ENCODE measurements around the gene STK32C.
"Not testable (repeated sequence)": the region's sequence is repeated elsewhere in the genome, so short reads cannot be mapped to it uniquely, and the experiment has no call there.

The STK32C gene

DNA sequence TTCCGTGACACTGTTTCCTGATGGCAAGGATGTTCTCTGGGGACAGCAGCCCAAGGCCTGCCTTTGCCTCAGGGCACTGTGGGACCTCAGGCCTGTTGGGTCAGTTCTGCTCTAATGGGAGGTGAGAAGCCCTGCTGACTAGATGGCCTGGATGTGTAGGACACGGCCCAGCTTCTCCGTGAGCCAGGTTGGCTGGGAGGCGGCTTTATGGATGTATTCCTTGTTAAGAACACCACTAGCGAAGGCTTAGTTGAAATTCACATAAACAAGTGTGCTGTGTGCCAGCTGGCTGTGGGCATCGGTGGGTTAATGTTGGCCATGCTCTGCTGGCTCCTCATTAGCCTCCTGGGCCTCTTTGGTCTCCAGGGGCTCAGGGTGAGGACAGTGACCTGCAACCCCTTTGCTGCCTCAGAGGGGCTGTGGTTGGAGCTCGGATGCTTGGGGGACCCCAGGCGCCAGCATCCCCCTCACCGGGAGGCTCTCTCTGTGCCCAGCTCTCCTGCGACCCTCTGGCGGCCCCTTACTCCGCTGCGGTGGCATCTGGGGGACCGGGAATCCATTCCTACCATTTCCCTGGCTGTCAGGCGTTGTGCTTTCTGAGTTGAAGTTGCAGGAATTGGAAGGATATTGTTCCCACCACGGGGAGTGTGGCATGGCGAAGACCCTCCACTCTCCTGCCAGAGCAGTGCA lies 143.8 kb downstream of the STK32C start:
- DNase-seq: no peak

DNA sequence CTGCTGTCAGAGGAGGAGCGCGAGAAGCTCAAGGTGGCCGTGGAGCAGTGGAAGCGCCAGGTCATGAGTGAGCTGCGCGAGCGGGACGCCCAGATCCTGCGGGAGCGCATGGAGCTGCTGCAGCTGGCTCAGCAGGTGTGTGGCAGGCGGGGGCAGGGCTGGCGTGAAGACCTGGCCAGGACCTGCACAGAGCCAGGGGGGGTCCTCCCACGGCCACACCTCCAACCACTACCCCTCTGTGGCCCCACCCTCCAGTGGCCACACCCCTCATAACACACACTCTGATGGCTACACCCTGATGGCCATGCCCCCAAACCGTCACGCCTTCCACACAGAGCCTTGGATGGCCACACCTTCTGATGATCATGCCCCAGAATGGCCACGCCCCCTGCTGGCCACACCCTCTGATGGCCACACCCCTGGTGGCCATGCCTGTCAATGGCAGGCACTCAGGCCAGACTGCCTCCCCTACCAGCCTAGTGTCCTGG lies 144.4 kb downstream of the STK32C start:
- DNase-seq: no peak

DNA sequence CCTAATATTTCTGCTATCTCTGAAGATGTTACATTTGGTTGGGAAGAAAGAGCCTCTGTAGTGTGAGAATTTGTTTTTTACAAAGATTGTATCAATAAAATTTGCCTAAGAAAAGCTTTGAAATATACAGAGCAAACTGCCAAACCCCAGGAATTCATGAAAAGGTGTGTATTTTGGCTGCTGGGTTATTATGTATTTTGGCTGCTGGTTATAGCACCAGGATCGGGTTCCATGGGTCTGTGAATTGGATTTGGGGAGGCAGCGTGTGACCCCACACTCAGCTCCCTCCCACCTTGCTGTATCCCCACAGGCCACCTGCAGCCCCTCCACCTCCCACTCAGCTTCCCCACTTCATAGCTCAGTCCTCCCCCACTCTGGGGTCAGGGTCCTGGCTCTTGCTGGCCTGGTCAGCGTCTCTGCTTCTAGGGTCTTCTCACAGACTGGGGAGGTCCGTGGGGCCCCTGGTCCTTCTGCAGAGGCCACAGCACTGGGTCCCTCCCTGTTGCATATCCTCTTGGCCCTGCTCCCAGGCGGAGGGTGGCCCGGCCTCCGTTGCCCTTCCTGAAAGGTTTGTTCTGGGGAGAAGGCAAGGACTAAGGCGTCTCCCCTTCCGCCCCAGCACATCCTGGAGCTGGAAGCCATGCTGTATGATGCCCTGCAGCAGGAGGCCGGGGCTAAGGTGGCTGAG lies 145.0 kb downstream of the STK32C start:
- no peak for DNase-seq

DNA sequence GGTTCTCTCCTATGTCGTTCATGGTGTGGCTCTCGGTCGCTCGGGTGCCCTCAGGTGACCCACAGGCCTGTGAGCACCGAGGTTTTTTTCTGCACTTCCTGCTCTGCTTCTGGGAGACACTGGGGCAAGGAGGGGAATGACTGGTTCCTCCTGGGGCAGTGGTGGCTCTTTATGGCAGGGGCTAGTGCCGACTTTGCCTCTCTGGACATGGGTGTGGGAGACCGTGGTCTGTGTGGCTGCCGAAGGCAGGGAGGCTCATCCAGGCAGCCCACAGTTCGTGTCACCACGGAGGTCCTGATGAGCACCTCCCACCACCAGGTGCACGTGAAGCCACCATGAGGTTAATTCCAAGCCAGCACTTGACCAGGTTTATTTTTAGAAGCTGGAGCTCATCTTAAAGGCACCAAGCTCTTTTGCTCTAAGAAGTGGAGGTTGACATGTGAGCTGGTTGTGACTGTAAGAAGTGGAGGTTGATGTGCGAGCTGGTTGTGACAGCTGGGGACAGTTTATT lies 145.7 kb downstream of the STK32C start:
- no peak for DNase-seq

DNA sequence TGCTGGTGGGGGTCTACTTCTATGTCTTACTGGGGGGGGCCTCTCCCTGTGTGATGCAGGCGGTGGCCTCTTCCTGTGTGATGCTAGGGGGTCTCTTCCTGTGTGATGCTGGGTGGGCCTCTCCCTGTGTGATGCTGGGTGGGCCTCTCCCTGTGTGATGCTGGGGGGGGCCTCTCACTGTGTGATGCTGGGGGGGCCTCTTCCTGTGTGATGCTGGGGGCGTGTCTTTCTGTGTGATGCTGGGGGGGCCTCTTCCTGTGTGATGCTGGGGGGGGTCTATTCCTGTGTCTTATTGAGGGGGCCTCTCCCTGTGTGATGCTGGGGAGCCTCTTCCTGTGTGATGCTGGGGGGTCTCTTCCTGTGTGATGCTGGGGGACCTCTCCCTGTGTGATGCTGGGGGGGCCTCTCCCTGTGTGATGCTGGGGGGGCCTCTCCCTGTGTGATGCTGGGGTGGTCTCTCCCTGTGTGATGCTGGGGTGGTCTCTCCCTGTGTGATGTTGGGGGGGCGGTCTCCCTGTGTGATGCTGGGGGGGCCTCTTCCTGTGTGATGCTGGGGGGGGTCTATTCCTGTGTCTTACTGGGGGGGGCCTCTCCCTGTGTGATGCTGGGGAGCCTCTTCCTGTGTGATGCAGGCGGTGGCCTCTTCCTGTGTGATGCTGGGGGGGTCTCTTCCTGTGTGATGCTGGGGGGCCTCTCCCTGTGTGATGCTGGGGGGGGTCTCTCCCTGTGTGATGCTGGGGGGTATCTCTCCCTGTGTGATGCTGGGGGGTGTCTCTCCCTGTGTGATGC lies 146.7 kb downstream of the STK32C start:
- not testable (repeated sequence) for DNase-seq

DNA sequence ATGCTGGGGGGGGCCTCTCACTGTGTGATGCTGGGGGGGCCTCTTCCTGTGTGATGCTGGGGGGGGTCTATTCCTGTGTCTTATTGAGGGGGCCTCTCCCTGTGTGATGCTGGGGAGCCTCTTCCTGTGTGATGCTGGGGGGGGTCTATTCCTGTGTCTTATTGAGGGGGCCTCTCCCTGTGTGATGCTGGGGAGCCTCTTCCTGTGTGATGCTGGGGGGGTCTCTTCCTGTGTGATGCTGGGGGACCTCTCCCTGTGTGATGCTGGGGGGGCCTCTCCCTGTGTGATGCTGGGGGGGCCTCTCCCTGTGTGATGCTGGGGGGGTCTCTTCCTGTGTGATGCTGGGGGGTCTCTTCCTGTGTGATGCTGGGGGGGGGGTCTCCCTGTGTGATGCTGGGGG lies 147.5 kb downstream of the STK32C start:
- DNase-seq: not testable (repeated sequence)

DNA sequence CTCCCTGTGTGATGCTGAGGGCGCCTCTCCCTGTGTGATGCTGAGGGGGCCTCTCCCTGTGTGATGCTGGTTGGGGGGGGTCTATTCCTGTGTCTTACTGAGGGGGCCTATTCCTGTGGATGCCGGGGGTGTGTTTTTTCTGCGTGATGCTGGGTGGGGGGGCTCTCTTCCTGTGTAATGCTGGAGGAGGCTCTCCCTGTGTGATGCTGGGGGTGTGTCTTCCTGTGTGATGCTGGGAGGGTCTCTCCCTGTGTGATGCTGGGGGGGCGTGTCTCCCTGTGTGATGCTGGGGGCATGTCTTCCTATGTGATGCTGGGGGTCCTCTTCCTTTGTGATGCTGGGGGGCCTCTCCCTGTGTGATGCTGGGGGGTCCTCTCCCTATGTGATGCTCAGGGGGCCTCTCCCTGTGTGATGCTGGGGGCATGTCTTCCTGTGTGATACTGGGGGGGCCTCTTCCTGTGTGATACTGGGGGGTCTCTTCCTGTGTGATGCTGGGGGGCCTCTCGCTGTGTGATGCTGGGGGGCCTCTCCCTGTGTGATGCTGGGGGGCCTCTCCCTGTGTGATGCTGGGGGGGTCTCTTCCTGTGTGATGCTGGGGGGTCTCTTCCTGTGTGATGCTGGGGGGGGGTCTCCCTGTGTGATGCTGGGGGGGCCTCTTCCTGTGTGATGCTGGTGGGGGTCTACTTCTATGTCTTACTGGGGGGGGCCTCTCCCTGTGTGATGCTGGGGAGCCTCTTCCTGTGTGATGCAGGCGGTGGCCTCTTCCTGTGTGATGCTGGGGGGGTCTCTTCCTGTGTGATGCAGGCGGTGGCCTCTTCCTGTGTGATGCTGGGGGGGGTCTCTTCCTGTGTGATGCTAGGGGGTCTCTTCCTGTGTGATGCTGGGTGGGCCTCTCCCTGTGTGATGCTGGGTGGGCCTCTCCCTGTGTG lies 148.2 kb downstream of the STK32C start:
- not testable (repeated sequence) for DNase-seq

DNA sequence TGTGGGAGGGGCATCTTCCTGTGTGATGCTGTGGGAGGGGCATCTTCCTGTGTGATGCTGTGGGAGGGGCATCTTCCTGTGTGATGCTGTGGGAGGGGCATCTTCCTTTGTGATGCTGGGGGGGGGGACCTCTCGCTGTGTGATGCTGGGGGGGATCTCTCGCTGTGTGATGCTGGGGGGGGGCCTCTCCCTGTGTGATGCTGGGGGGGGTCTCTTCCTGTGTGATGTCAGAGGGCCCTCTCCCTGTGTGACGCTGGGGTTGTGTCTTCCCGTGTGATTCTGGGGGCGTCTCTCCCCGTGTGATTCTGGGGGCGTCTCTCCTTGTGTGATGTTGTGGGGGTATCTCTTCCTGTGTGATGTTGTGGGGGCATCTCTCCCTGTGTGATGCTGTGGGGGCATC lies 148.9 kb downstream of the STK32C start:
- no peak for DNase-seq

DNA sequence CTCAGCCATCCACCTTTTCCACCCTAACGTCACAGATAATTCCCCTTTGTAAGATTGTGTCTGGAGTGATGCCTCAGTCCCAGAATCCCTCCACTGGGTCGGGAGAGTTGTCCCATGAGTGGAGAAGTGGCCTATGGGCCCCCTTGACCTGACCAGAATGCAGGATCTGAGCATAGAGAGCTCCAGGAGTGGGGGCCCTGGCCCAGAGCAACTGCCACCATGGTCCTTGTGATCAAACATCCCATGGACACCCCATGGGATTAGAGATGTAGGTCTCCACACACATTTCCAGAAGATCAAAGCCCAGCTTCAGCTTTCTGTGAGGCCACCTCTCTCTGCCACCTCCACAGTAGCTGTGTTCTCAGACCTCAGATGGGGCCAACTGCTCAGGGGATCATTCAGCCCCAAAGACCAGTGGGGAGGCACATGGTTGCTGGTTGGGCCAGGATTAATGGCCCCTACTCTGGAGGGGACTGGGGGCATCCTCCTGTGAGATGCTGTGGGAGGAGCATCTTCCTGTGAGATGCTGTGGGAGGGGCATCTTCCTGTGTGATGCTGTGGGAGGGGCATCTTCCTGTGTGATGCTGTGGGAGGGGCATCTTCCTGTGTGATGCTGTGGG lies 149.5 kb downstream of the STK32C start:
- DNase-seq: no peak
